ENCODE data around the gene CARMIL3. TPM values are rescaled to one million over a fixed set of nuclear protein-coding genes. Genes with fewer than 3 reads are reported as not detected.

Gene CARMIL3
- total RNA-seq, 1 donor from 2014 or later: 0.11 TPM

- Histone ChIP-seq H3K4me1 (peaks cover 39% of the 10 kb centered on the region), H3K9me3 (replicated peaks) (no peaks in the 10 kb centered on the region), H3K27me3 (ENCODE audit: low read depth) (no peaks in the 10 kb centered on the region), H3K4me3 (peak overlapping the region; percentile 76), H3K36me3 (peaks cover 28% of the 10 kb centered on the region), H3K27ac (replicated peaks) (peak overlapping the region; percentile 98)
- DNase-seq: peak; percentile 86
- intact Hi-C loops (cut with micrococcal nuclease): no loop called here
- no peak for TF ChIP-seq CTCF (IDR thresholded peaks at IDR 0.05; ENCODE audit: borderline replicate concordance)
These were observed 62.2 kb downstream of the CARMIL3 start for GRCh38 chr14:24113801-24114531.

- DNase-seq: peak; percentile 98
- no peaks in the 10 kb centered on the region for H3K9me3 ChIP-seq (replicated peaks)
- intact Hi-C loops (cut with micrococcal nuclease): no loop called here
These were observed 63.0 kb downstream of the CARMIL3 start, which contains the start of the genes DCAF11 and NRL for GRCh38 chr14:24114532-24115421. TSS of gene DCAF11 (plus strand) at chr14:24114777. CDS start at chr14:24115595, 818 bp downstream. TSS of gene NRL (minus strand) at chr14:24114949. CDS start at chr14:24082848, 32,101 bp downstream.

GRCh38 chr14:24115422-24116127 lies 63.8 kb downstream of the CARMIL3 start:
- H3K27me3 ChIP-seq (ENCODE audit: low read depth): no peaks in the 10 kb centered on the region
- no peaks in the 10 kb centered on the region for H3K9me3 ChIP-seq (replicated peaks)
- TF ChIP-seq CTCF (IDR thresholded peaks at IDR 0.05; ENCODE audit: borderline replicate concordance): no peak
- peak overlapping the region; percentile 76 for H3K4me3 ChIP-seq
- H3K36me3 ChIP-seq: peaks cover 44% of the 10 kb centered on the region
- intact Hi-C loops (cut with micrococcal nuclease): no loop called here
- peaks cover 35% of the 10 kb centered on the region for H3K4me1 ChIP-seq
- DNase-seq: no peak
- H3K27ac ChIP-seq (replicated peaks): peak overlapping the region; percentile 98

More at GRCh38 chr14:24114532-24115421, 63.0 kb downstream of the CARMIL3 start, which contains the start of the genes DCAF11 and NRL:
- no peak for TF ChIP-seq CTCF (IDR thresholded peaks at IDR 0.05; ENCODE audit: borderline replicate concordance)
- Histone ChIP-seq H3K27me3 (ENCODE audit: low read depth) (no peaks in the 10 kb centered on the region), H3K27ac (replicated peaks) (peak within 1 kb of the TSS; percentile 98), H3K4me3 (peak within 1 kb of the TSS; percentile 76), H3K36me3 (peaks cover 36% of the 10 kb centered on the region), H3K4me1 (peaks cover 35% of the 10 kb centered on the region)

GRCh38 chr14:24116128-24116814 lies 64.5 kb downstream of the CARMIL3 start:
- peaks cover 51% of the 10 kb centered on the region for H3K36me3 ChIP-seq
- peak overlapping the region; percentile 8 for H3K27ac ChIP-seq (replicated peaks)
- H3K4me3 ChIP-seq: peak overlapping the region; percentile 76

More at GRCh38 chr14:24116128-24116814, 64.5 kb downstream of the CARMIL3 start:
- no peaks in the 10 kb centered on the region for H3K9me3 ChIP-seq (replicated peaks)
- H3K27me3 ChIP-seq (ENCODE audit: low read depth): no peaks in the 10 kb centered on the region
- TF ChIP-seq CTCF (IDR thresholded peaks at IDR 0.05; ENCODE audit: borderline replicate concordance): no peak
- no peak for DNase-seq
- intact Hi-C loops (cut with micrococcal nuclease): no loop called here
- peaks cover 35% of the 10 kb centered on the region for H3K4me1 ChIP-seq

All from left ventricle myocardium inferior (tissue), 1 donor.